Activated CD4-positive, alpha-beta T cell treated with anti-CD3 and anti-CD28 coated beads, Interleukin-2, amount 50 U/mL, for 4 hours (primary cell): ENCODE data around the gene SCN8A.
"Not testable (repeated sequence)": the region's sequence is repeated elsewhere in the genome, so short reads cannot be mapped to it uniquely, and the experiment has no call there.

Source experiments
- DNase-seq, 2 experiments: peaks; one replicate each; pipeline ENCODE4 v3.0.0-alpha.2; 2020

The SCN8A gene

DNA sequence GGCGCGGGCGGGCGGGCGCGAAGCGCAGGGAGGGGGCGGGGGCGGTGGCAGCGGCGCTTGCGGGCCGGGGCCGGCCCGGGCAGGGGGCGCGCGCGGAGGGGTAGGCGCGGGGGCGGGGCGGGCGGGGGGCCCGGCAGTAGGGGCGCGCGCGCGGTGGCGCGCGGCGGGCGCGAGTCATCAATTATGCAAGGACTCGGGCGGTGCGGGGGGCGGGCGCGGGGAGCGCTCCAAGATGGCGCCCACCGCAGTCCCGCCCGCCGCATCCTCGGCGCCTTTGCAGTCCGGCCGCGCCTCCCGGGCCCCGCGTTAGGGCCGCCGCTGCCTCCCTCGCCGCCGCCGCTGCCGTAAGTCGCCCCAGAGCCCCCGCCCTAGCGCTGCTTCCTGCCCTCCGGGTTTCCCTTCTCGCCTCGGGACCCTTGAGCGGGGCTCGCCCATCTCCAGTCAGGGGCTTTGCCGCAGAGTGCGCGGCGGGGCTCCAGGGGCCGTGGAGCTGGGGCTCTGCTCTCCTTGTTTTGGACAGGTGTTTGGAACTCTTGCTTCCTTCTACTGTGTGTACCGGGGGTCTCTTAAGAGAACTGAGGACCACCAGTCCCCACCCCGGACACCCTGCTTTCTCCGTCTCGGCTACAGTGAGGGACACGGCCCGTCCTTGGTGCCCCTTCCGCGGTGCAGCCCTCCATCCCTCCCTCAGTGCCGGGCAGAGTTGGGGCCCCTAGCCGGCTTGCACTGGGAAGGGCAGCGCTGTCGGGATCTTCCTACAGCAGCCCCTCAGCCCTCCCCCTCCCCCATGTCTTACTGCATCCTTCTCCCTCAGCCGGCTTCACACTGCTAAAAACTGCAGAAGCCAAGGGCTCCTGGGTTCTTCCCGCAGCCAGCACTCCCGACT is at the start of gene SCN8A:
SCN8A (plus strand) TSS at position 218 of the 886 bp plus-strand sequence. CDS start 71,585 bp downstream, outside the sequence.
- DNase-seq: peak; percentile 29 to 49

DNA sequence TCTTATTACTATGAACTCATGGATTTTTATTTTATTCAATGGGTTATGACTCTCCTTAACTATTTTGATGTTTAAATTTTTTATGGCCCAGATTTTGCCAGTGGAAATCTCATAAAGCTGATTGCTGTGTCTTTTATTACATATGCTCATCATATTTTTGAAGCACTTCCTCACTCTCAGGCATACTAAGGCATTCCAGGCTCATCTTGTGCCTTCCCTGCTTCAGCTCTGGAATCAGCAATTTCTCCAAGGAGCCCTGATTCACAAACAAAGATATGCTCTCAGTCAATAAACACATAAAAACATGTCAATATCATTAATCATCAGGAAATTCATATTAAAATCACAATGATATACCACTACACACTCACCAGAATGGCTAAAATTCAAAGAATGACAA is 44.9 kb upstream of the SCN8A start:
- no peak for DNase-seq

DNA sequence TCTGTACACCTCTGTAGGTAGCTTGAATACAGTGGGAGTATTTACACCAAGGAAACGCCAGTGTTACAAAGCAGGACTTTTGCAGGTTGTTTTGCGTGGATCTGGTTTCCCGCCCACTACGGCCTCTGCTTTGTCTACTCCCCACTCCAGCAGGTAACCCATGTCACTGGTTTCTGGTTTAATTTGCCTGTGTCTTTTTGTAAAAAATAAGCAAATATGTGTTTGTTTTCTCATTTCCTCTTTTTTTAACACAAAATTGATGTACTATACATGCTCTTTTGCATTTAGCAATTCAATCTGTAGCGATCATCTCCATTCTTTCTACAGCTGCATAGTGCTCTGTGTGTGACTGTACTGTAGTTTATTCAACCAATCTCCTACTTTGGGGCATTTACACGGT is 43.4 kb upstream of the SCN8A start:
- DNase-seq: no peak

DNA sequence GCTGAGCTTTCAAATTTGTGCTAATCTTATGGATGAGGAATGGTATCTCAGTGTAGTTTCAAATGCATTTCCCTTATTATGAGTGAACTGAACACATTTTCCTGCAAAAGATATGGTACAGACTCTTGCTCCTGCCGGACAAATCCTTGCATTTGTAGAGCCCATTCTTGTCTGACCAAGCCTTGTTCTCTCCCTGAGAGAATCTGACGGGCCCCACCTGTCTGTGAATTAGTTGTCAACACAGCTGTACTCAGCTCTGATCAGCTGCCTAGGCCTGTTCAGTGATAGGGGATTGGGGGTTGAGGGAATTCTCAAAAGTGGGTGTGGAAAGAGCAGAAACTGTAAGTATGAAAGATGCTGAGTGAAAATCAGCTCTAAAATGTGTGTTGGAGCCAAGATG is 42.8 kb upstream of the SCN8A start:
- no peak for DNase-seq

DNA sequence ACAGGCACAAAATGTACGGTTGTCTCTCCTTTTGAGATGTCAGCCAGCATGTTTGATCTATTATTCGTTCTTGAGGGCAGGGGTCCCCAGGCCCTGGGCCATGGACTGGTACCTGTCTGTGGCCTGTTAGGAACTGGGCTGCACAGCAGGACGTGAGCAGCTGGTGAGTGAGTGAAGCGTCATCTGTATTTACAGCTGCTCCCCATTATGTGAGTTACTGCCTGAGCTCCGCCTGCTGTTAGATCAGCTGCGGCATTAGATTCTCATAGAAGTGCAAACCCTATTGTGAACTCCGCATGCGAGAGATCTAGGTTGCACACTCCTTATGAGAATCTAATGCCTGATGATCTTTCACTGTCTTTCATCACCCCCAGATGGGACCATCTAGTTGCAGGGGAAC is 41.4 kb upstream of the SCN8A start:
- no peak for DNase-seq

DNA sequence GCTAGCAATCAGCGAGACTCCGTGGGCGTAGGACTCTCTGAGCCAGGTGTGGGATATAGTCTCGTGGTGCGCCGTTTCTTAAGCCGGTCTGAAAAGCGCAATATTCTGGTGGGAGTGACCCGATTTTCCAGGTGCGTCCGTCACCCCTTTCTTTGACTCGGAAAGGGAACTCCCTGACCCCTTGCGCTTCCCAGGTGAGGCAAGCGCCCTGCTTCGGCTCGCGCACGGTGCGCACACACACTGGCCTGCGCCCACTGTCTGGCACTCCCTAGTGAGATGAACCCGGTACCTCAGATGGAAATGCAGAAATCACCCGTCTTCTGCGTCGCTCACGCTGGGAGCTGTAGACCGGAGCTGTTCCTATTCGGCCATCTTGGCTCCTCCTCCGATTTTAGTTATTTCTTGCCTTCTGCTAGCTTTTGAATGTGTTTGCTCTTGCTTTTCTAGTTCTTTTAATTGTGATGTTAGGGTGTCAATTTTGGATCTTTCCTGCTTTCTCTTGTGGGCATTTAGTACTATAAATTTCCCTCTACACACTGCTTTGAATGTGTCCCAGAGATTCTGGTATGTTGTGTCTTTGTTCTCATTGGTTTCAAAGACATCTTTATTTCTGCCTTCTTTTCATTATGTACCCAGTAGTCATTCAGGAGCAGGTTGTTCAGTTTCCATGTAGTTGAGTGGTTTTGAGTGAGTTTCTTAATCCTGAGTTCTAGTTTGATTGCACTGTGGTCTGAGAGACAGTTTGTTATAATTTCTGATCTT is 22.6 kb upstream of the SCN8A start:
- DNase-seq: not testable (repeated sequence)

DNA sequence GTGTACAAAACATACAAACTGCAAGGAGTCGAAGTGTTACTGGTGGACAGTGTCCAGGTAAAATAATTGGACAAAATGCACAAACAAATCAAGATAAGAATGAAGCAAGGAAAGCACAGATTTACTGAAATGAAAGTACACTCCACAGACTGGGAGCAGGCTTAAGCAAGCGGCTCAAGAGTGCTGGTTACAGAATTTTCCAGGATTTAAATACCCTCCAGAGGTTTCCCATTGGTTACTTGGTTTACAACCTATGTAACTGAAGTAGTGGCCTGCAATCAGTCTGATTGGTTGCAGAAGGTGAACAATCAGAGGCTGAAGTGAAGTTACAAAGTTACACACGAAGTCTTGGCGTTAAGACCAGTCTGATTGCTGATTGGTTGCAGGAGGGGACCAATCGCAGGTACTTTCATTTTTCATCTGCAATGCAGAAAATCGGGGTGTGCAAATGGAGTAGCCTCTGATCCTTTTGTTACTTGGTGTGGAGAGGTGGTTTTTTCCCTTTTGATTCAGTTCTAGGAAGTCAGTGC is 11.6 kb upstream of the SCN8A start:
- DNase-seq: no peak

DNA sequence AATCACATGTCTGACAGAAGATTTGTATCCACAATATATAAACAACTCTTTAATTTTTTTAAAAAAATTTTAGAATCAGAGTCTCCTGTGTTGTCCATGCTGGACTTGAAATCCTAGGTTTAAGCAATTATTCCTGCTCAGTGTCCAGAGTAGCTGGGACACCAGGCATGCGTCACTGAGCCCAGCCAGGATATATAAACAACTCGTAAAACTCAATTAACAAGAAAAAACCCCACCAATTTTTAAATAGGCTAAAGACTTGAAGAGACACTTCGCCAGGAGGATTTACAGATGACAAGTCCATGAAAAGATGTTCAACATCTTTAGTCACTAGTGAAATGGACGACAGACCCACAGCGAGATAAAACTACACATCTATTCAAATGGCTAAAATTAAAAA is 2.0 kb upstream of the SCN8A start:
- DNase-seq: no peak

DNA sequence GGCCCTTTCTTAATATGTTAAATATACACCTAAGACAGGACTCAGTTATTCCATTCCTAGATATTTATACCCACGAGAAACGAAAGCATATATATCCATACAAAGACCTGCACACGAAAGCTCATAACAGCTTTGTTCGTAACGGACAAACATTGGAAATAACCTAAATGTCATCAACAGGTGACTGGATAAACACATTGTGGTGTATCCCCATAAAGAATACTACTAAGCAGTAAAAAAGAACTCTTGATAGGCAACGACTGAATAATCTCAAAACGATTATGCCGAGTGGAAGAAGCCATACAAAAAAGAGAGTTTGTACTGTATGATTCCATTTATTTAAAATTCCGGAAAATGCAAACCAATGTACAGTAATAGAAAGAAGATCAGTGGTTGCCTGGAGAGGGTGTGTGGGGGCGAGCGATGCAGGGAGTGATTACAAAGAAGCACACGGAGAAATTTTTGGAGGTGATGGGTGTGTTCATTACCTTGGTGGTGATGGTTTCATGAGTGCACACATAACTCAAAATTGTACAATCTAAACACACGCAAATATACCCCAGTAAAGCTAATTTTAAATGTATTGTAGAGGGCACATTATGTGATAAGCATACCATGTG is 1.4 kb upstream of the SCN8A start:
- no peak for DNase-seq

DNA sequence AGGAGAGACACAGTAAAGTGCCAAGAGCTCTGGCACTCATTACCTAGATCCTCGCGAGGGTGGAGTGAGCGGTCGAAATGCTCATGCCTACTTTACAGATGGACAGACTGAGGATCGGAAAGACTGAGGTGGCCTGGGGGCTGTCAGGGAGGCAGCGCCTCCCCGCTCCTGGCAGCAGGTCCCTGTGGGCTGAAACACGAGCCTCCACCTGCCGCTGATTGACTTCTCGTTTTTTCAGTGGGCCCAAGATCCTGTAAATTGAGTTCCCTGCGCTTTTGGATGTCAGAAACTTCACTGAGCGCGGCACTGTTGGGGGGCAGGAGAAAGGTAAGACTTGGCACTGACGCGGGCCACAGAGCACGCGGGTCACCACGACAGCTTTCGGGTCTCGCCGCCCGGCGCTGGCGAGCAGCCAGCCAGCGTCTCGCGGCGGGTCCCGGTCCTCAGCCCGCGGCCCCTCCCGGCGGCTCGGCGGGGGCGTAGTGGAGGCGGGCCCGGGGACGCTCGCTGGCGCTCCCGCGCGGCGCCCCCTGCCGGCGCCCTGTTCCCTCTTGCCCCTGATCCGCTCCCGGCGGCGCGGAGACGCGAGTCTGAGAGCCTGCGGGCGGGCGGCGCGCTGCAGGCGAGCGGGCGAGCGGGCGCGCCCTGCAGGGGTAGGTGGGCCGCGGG is 552 bp upstream of the SCN8A start:
- peak; percentile 68 to 71 for DNase-seq

DNA sequence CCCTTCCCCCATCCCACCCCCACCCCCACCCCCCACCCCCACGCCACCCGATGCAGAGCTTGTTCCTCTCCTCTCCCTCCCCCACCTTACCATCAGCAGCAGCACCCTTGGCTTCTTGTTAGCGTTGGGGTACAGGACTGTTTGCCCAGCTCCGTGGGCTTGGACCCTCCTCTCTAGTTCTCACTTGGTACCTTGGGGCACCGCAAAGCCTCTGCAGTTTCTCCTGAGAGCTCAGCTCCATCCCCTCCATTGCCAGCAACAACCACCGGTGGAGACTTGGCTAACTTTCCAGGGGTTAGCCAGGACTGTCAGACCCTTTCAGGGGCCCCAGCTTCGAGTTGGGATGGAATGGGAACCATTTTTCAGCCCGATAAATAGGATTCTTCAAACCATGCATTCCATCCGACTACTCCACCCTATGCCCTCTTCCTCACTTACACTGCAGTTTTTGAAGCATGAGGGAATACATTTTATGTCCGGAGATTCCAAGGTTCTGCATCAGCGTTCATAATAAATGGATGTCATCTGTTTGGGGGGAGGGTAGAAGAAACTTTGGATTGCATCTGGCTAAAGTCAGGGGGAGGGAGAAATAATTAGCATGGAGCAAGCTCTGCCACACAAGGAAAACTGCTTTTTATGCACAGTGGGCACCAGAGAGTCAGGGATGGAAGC is 1.1 kb downstream of the SCN8A start:
- DNase-seq: no peak

DNA sequence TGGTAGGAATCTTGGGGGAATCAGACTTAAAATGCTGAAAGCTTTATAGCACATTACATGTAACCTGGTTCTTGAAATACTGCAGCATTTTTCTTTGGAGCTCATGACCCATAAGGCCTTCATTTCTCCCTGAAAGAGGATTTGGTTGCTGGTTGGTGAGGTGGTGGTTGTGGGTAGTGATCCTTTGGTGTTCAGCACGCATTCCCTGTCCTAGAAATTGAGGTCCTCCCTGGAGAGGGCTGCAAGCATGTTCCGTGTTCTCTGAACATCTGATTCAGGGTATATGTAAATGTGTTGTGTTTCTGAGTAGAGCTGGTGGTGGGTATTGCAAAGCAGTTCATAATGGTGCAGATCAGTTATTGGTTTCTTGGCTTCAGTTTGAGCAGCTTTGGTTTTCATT is 2.0 kb downstream of the SCN8A start:
- DNase-seq: no peak

DNA sequence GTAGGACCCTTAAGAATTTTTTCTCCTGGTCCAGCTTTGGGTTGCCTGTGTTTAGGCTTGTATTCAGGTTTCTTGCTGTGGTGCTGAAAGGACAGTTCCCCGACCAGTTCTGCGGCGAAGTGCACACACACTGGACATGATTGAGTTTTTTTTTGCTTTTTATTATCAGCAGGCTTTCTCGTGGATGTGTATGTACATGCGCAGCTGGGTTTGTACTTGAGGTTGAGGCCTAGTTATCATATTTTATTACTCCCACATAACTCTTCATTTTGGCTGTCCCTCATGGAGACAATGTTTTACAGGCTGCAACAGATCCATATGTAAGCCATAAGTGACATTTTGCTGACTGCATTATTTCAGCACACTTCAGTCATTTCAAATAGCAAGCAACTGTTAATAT is 2.5 kb downstream of the SCN8A start:
- peak; percentile 7 to 9 for DNase-seq

DNA sequence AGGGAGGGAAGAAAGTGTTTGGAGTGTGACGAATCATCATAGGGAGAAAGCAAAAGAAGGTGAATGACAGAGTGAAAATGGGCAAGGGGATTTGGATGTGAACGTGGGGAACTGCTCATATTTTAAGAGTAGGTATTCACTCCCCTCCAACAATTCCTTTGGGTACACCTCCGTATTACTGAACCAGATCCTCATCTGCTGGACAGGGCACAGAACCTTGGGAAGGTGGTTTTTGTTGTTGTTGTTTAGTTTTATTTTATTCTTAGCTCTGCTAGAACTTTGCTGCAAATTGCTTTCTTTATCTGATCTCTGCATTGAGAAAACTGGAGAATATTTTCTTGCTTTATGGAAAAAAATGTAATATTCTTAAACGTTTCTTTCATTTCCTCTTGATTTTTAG is 7.1 kb downstream of the SCN8A start:
- no peak for DNase-seq

DNA sequence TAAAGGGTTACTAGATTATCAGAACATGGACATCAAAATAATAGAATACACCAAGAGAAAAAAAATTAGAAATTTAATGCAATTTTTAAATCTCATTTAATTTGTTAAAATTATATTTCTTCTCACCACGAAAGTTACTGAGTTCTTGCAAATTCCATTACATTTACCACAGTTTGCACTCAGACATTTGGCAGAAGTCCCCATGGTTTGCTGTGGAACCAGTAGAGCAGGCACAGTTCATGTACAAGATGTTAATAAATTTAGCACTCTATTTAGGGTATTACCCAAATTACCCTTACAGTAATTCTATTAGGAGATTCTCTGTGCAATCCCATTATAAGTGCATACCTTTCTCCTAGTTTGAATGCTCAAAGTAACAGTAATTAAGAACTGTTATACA is 9.7 kb downstream of the SCN8A start:
- DNase-seq: no peak

DNA sequence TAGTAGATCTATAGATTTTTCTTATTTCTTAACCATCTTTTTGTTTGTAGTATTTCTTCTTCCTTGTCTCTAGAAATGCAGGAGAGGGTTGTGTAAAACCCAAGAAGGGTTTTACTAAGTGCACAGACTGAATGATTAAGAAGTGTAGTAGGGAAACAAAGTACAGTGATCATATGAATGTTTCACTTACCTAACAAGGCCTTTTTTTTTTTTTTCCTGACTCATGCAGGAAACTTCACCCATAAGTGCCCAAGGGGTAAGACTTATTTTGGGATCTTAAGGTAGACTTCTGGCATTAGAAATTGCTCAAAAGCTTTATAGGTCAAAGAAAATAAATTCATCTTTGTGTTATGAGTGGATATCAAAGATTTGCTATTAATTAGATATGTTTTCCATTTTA is 10.2 kb downstream of the SCN8A start:
- DNase-seq: no peak

DNA sequence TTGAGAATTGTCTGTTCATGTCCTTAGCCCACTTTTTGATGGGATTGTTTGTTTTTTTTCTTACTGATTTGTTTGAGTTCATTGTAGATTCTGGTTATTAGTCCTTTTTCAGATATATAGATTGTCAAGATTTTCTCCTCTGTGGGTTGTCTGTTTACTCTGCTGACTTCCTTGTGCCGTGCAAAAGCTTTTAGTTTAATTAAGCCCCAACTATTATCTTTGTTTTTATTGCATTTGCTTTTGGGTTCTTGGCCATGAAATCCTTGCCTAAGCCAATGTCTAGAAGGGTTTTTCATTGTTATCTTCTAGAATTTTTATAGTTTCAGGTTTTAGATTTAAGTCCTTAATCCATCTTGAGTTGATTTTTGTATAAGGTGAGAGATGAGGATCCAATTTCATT is 14.9 kb downstream of the SCN8A start:
- not testable (repeated sequence) for DNase-seq

DNA sequence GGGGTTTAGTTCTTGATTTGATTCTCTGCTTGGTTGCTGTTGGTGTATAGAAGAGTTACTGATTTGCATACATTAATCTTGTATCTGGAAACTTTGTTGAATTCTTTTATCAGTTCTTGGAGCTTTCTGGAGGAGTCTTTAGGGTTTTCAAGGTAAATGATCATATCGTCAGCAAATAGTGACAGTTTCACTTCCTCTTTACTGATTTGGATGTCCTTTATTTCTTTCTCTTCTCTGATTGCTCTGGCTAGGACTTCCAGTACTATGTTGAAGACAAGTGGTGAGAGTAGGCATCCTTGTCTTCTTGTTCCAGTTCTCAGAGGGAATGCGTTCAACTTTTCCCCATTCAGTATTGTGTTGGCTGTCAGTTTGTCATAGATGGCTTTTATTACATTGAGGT is 16.2 kb downstream of the SCN8A start:
- DNase-seq: not testable (repeated sequence)

DNA sequence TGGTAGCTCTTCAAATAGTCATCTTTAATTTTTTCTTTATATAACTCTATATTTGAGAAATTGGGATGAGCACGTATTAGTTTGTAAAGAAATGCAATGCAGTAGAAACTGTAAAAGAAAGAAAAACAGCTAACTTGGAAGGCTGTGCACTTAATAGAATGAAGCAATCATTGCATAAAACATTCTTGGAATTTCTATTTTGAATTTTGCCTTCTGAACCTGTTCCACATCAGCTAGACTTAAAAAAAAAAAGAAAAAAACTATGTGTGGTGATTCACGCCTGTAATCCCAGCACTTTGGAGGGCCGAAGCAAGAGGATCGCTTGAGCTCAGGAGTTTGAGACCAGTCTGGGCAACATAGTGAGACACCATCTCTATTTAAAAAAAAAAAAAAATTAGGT is 29.4 kb downstream of the SCN8A start:
- no peak for DNase-seq

DNA sequence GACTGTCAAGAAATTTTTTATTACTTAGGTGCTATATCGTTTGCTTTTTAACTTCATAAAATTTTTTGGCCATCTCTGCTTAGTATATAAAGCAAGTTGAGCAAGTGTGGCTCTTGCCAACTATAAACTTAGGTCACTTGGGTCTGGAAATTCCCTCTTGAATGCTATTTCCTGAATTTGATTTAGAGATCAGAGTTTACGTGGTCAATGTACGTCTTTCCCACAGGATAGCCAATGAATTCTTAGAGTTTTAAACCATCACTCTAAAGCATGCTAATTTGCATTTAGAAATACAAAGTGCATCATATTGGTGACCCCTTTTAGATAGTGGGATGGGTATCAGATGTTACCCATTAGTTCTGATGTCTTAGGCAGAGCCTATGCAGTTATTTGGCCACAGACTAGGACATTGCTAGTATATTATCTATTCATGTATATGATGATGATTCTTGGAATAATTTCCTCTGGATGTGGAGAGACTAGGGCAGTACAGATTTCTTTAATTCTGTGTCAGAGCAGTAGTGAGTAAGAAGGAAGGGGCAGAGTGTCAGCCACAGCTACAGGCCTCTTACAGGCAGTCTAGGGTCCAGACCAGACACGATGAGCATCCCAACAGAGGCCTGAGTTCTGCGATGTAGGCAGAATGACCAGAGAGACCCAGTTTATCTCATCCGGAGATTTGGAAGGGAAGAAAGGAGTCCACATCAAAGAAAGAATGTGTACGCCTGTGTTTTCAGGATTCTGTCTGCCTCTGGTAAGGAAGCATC is 30.3 kb downstream of the SCN8A start:
- no peak for DNase-seq

DNA sequence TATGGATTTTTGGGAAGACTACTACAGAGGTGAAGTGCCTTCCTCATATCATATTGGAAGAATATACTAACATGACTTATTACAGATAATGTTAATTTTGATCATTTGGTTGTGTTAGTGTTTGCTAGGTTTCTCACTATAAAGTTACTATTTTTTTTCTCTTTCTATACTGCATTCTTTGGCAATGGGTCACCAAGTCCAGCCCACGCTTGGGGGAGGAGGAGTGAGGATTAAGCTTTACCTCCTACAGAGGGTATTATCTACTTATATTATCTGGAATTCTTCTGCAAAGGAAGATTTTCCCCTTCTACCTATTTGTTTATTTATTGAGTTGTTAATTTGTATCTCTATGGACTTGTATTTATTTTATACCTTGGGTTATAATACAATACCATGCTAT is 31.5 kb downstream of the SCN8A start:
- no peak for DNase-seq

DNA sequence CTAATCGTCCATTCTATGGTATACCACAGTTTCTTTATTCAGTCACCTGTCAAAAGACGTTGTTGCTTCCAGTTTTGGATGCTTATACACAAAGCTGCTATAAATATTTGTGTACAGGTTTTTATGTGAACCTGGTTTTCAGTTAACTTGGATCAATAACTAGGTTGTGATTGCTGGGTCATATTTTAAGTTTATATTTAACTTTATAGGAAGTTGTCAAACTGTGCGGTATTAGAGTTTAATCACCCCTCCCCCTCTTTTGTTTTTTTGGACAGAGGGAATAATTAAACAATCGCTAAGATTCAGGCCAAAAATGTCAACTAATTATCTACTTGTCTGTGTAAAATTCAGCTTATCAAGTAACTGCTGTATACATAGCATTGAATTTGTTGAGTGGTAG is 34.3 kb downstream of the SCN8A start:
- DNase-seq: no peak
